Hepatocyte (in vitro differentiated cells): ENCODE data around the gene HHAT. TPM values are rescaled to one million over a fixed set of nuclear protein-coding genes. Genes with fewer than 3 reads are reported as not detected.

Source experiments
- DNase-seq: peaks from one replicate; pipeline ENCODE4 v3.0.0-alpha.2; 2016; ENCODE audit warnings: low spot score
- H2AFZ ChIP-seq: fragments of 200-600 bp; sonication (generic); 2 replicates; pipeline ENCODE4 v1.6.0; 2016; ENCODE audit warnings: antibody characterized with exemption, mild to moderate bottlenecking
- H3K27ac ChIP-seq: fragments of 200-600 bp; sonication (generic); 2 replicates; pipeline ENCODE4 v1.5.1; 2016; ENCODE audit warnings: mild to moderate bottlenecking
- H3K27me3 ChIP-seq: fragments of 200-600 bp; sonication (generic); 2 replicates; pipeline ENCODE4 v1.6.1; 2016
- H3K36me3 ChIP-seq: fragments of 200-600 bp; sonication (generic); replicated peaks from 2 replicates; pipeline ENCODE4 v1.5.1; 2016; ENCODE audit warnings: low read depth; ENCODE audit not compliant: insufficient read depth
- H3K4me1 ChIP-seq: fragments of 200-600 bp; sonication (generic); 2 replicates; pipeline ENCODE4 v1.5.1; 2016; ENCODE audit warnings: mild to moderate bottlenecking, moderate library complexity; ENCODE audit not compliant: insufficient read depth
- H3K4me2 ChIP-seq: fragments of 200-600 bp; sonication (generic); 2 replicates; pipeline ENCODE4 v1.6.0; 2016
- H3K4me3 ChIP-seq: fragments of 200-600 bp; sonication (generic); 2 replicates; pipeline ENCODE4 v1.5.1; 2016; ENCODE audit warnings: mild to moderate bottlenecking
- H3K79me2 ChIP-seq: fragments of 200-600 bp; sonication (generic); 2 replicates; pipeline ENCODE4 v1.6.0; 2017; ENCODE audit warnings: mild to moderate bottlenecking
- H3K9me2 ChIP-seq: fragments of 200-600 bp; sonication (generic); replicated peaks from 2 replicates; pipeline ENCODE4 v1.6.0; 2017; ENCODE audit warnings: mild to moderate bottlenecking; ENCODE audit not compliant: insufficient read depth
- H3K9me3 ChIP-seq: fragments of 200-600 bp; sonication (generic); 2 replicates; pipeline ENCODE4 v1.5.1; 2016; ENCODE audit warnings: low read depth, mild to moderate bottlenecking
- H4K20me1 ChIP-seq: fragments of 200-600 bp; sonication (generic); 2 replicates; pipeline ENCODE4 v1.6.0; 2016; ENCODE audit warnings: mild to moderate bottlenecking; ENCODE audit not compliant: insufficient read depth, poor library complexity, severe bottlenecking
- EZH2 ChIP-seq: fragments of 200-600 bp; sonication (generic); IDR thresholded peaks from 2 replicates; pipeline ENCODE4 v1.6.1; 2016; ENCODE audit warnings: antibody characterized with exemption, mild to moderate bottlenecking, borderline replicate concordance
- EZH2phosphoT487 ChIP-seq: fragments of 200-600 bp; sonication (generic); IDR thresholded peaks from one replicate; pipeline ENCODE4 v1.6.1; 2018; ENCODE audit warnings: antibody characterized with exemption, mild to moderate bottlenecking, low read depth, moderate library complexity; ENCODE audit not compliant: unreplicated experiment, severe bottlenecking
- WGBS: methylation state at CpG from one replicate; pipeline ENCODE4 v1.1.6; 2016; ENCODE audit warnings: low lambda C conversion rate; ENCODE audit errors: missing lambda C conversion rate; 5-methylcytosine and 5-hydroxymethylcytosine counted together
- polyA plus RNA-seq: library from polyadenylated mRNA; unstranded; fragments of >200 nt; fragmentation: Nextera tagmentation; extraction: Ambion mirVana; gene quantifications from 2 replicates; pipeline ENCODE4 v1.2.1, GENCODE V29; 2016
- total RNA-seq: library from RNA; depleted of rRNA; stranded (reverse); fragments of >200 nt; gene quantifications from 2 replicates; pipeline ENCODE4 v1.2.3, GENCODE V29; 2014
- TF ChIP-seq, protein P1 (sequence below): fragments of 200-600 bp; sonication (generic); IDR thresholded peaks from 2 replicates; pipeline ENCODE4 v1.5.1; 2016; ENCODE audit warnings: antibody characterized with exemption, mild to moderate bottlenecking; ENCODE audit not compliant: poor library complexity

HHAT gene
- total and polyA plus RNA-seq, 2 experiments from 2014 or later: 5.3 to 6.3 TPM

DNA sequence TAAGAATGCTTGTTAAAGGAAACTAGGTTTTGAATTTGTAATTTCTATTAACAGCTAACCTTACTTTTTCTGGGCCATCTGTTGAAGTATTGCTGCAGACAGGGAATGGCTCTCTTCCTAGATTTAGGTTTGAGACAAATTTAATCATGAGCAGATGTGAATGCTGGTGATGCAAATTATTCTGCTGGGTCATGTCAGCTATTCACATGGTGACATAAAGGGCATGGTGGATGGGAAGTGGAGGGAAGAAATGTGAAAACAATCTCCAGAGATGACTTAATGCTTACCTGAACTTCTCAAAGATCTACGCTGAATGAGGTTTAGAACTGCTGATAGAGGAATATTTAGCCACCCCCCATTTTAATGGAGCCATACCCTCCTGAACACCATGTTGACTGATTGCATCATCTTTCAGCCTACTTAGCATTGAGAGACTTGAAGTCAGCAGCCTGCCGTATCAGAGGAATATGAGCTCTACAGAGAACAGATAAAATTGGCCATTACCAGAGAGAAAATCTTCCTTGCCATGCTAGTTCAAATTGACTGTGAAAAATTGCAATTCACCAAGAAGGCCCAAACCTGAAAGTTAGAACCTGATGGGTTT is 138.8 kb downstream of the HHAT start:
- H3K4me1 ChIP-seq: no peaks in the 10 kb centered on the region

DNA sequence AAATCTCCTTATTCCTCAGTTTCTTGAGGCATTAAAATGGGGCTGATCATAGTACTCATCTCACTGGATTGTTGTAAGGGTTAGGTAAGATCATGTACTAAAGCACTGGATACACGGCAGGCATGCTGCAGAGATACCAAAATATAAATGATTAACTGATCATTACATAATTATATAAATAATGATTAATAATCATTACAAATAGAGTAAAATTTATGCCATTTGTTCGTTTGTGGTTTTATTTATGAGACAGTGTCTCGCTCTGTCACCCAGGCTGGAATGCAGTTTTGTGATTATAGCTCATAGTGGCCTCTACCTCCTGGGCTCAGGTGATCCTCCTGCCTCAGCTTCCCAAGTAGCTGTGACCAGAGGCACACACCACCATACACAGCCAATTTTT is 140.7 kb downstream of the HHAT start:
- Histone ChIP-seq H3K27me3 (no peaks in the 10 kb centered on the region), H3K36me3 (no peaks in the 10 kb centered on the region), H3K4me2 (no peak overlapping the region), H3K27ac (no peak overlapping the region), H3K79me2 (no peaks in the 10 kb centered on the region), H3K9me3 (no peaks in the 10 kb centered on the region), H3K4me3 (no peak overlapping the region), H4K20me1 (no peaks in the 10 kb centered on the region), H3K9me2 (no peaks in the 10 kb centered on the region), H3K4me1 (no peaks in the 10 kb centered on the region), H2AFZ (no peak overlapping the region)
- no peak for DNase-seq
- TF ChIP-seq, protein P1, sequence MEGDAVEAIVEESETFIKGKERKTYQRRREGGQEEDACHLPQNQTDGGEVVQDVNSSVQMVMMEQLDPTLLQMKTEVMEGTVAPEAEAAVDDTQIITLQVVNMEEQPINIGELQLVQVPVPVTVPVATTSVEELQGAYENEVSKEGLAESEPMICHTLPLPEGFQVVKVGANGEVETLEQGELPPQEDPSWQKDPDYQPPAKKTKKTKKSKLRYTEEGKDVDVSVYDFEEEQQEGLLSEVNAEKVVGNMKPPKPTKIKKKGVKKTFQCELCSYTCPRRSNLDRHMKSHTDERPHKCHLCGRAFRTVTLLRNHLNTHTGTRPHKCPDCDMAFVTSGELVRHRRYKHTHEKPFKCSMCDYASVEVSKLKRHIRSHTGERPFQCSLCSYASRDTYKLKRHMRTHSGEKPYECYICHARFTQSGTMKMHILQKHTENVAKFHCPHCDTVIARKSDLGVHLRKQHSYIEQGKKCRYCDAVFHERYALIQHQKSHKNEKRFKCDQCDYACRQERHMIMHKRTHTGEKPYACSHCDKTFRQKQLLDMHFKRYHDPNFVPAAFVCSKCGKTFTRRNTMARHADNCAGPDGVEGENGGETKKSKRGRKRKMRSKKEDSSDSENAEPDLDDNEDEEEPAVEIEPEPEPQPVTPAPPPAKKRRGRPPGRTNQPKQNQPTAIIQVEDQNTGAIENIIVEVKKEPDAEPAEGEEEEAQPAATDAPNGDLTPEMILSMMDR: no peak
- TF ChIP-seq EZH2phosphoT487 (no peak), EZH2 (no peak)
- WGBS: 72% methylated on average over 3 of the region's 3 CpGs

More for the DNA sequence above, 138.8 kb downstream of the HHAT start:
- H3K79me2 ChIP-seq: no peaks in the 10 kb centered on the region
- H3K9me3 ChIP-seq: no peaks in the 10 kb centered on the region
- no peaks in the 10 kb centered on the region for H3K9me2 ChIP-seq
- TF ChIP-seq EZH2phosphoT487 (no peak), EZH2 (no peak)
- TF ChIP-seq, protein P1: no peak
- H3K4me2 ChIP-seq: no peak overlapping the region
- no peaks in the 10 kb centered on the region for H3K27me3 ChIP-seq
- no peak overlapping the region for H3K4me3 ChIP-seq
- WGBS: 86% methylated on average over 2 of the region's 2 CpGs
- H4K20me1 ChIP-seq: no peaks in the 10 kb centered on the region
- DNase-seq: no peak
- H2AFZ ChIP-seq: no peak overlapping the region
- no peaks in the 10 kb centered on the region for H3K36me3 ChIP-seq
- no peak overlapping the region for H3K27ac ChIP-seq

DNA sequence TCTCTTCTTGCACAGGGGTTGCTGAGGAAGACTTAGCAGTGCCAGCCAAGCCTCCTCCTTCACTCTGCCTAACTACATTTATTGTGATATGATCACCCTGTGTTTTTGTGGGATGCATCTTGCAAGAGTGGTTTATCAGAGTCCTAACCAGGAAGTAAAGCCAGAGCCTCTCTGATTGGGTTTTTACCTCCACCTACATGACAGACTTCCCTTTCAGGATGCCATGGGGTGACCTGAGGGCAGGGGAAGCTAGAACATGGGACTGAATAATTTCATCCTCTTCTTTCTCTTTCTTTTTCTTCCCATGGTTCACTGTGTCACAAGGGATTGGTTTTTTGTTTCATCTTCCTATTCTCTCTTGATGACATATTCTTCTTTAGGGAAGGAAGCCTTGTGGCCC is 146.6 kb downstream of the HHAT start:
- H3K9me3 ChIP-seq: no peaks in the 10 kb centered on the region
- no peaks in the 10 kb centered on the region for H3K27me3 ChIP-seq
- H3K79me2 ChIP-seq: no peaks in the 10 kb centered on the region
- no peaks in the 10 kb centered on the region for H3K9me2 ChIP-seq
- H4K20me1 ChIP-seq: no peaks in the 10 kb centered on the region
- no peak overlapping the region for H3K4me2 ChIP-seq
- H3K4me1 ChIP-seq: no peaks in the 10 kb centered on the region
- no peak for DNase-seq
- TF ChIP-seq, protein P1: no peak
- no peak for TF ChIP-seq EZH2
- TF ChIP-seq EZH2phosphoT487: no peak
- H2AFZ ChIP-seq: no peak overlapping the region
- H3K4me3 ChIP-seq: no peak overlapping the region
- no peak overlapping the region for H3K27ac ChIP-seq
- no peaks in the 10 kb centered on the region for H3K36me3 ChIP-seq

DNA sequence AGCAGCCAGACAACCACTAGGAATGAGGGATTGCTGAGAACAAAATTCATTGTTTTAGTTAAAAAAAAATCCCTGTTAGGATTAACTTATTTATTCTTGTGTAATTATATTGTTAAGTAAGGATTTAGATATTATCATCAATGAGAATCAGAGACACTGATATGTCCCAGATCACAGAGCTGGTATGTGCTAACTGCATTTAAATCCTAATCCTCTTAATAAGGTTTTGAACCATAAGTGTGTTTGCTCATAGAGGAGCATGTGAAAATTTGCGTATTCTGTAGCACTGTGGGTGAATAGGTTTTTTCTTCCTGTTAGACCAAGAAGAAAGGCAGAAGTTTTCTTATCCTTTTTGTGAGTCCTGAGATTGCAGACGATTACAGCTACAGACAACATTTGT is 147.1 kb downstream of the HHAT start:
- no peaks in the 10 kb centered on the region for H3K79me2 ChIP-seq
- TF ChIP-seq EZH2: no peak
- TF ChIP-seq, protein P1: no peak
- no peak overlapping the region for H3K27ac ChIP-seq
- no peaks in the 10 kb centered on the region for H3K9me3 ChIP-seq
- no peak overlapping the region for H3K4me3 ChIP-seq
- no peaks in the 10 kb centered on the region for H4K20me1 ChIP-seq
- no peaks in the 10 kb centered on the region for H3K9me2 ChIP-seq
- no peaks in the 10 kb centered on the region for H3K27me3 ChIP-seq
- no peak for DNase-seq
- H3K4me2 ChIP-seq: no peak overlapping the region
- no peaks in the 10 kb centered on the region for H3K4me1 ChIP-seq
- 49% methylated on average over 2 of the region's 2 CpGs for whole genome bisulfite sequencing
- H2AFZ ChIP-seq: no peak overlapping the region
- H3K36me3 ChIP-seq: no peaks in the 10 kb centered on the region
